HCT116 (cell line): ENCODE results near the gene TANGO6. TPM values are rescaled to one million over a fixed set of nuclear protein-coding genes. Genes with fewer than 3 reads are reported as not detected.

ENCODE experiments used
- ATAC-seq: fragments of 200-7000 bp; cut with Tn5 transposase; 2 replicates; pipeline ENCODE4 v1.9.1; 2020; ENCODE audit warnings: mild to moderate bottlenecking, moderate library complexity
- BruUV-seq: library from RNA; stranded (reverse); fragments of 400-500 nt; replicated peaks from 2 replicates; lab custom pipeline; 2021; lab: Mats Ljungman, UMichigan
- CTCF ChIA-PET: fragments of 300-600 bp; sonication (Branson Sonifier 250); formaldehyde crosslinking; loops from one replicate; lab custom pipeline; 2021; ENCODE audit warnings: antibody characterized with exemption; lab: Charles Lee
- POLR2A ChIA-PET: fragments of 300-600, 350-600 bp; sonication (Branson Sonifier 250); formaldehyde crosslinking; loops from one replicate; lab custom pipeline; 2021; ENCODE audit warnings: antibody characterized with exemption; lab: Charles Lee
- RAD21 ChIA-PET, 2 experiments: fragments of 300-600 bp; sonication (Branson Sonifier 250); formaldehyde crosslinking; loops; one replicate each; lab custom pipeline; 2023; ENCODE audit warnings: low total read pairs in 2 of 2; ENCODE audit not compliant: uncharacterized antibody in 2 of 2, unreplicated experiment in 2 of 2, low non-redundant PET in 1 of 2; lab: Charles Lee
- DNase-seq: peaks from one replicate; pipeline ENCODE4 v3.0.0-alpha.2; 2010; ENCODE audit warnings: low read depth, low spot score
- H2AFZ ChIP-seq: fragments of 200-600 bp; shearing (Covaris generic), sonication (generic); 2 replicates; pipeline ENCODE4 v1.6.1; 2017; ENCODE audit warnings: low read depth, mixed run types, mixed read lengths, antibody characterized with exemption, low read length; ENCODE audit not compliant: poor library complexity, severe bottlenecking
- H3K27ac ChIP-seq: 2 replicates; pipeline ENCODE4 v1.5.1; 2012; ENCODE audit warnings: low read depth, low read length
- H3K27me3 ChIP-seq: fragments of 200-600 bp; sonication (generic); 2 replicates; pipeline ENCODE4 v1.6.1; 2016; ENCODE audit warnings: mixed run types, low read length, mixed read lengths; ENCODE audit not compliant: insufficient read depth
- H3K36me3 ChIP-seq, 2 experiments: fragments of 200-500 bp in 1 of 2; fragments of 200-600 bp in 1 of 2; sonication (Bioruptor generic) in 1 of 2; sonication (generic) in 1 of 2; 2 replicates each; pipeline versions ENCODE4 v1.5.1 to v1.6.1; 2014 to 2016; ENCODE audit warnings: low read length in 2 of 2, inconsistent platforms in 1 of 2, mixed read lengths in 1 of 2, mixed run types in 1 of 2; ENCODE audit not compliant: insufficient read depth in 2 of 2, control insufficient read depth in 1 of 2
- H3K4me1 ChIP-seq, 2 experiments: fragments of 200-600 bp in 1 of 2; sonication (generic) in 1 of 2; 2 replicates each; pipeline versions ENCODE4 v1.5.1 to v1.6.1; 2012 to 2017; ENCODE audit warnings: low read length in 2 of 2, inconsistent platforms in 1 of 2, mild to moderate bottlenecking in 1 of 2, mixed read lengths in 1 of 2, mixed run types in 1 of 2, moderate library complexity in 1 of 2; ENCODE audit not compliant: insufficient read depth in 2 of 2, control insufficient read depth in 1 of 2
- H3K4me2 ChIP-seq: fragments of 200-600 bp; sonication (generic); 2 replicates; pipeline ENCODE4 v1.6.1; 2017; ENCODE audit warnings: mixed run types, low read length, mixed read lengths
- H3K4me3 ChIP-seq, 2 experiments: fragments of 200-600 bp in 1 of 2; sonication (generic) in 1 of 2; replicated peaks in 1 of 2; 2 replicates each; pipeline ENCODE4 v1.5.1; 2011 to 2016; ENCODE audit warnings: low read length in 2 of 2, control low read depth in 1 of 2, low read depth in 1 of 2, mild to moderate bottlenecking in 1 of 2, mixed read lengths in 1 of 2, mixed run types in 1 of 2
- H3K79me2 ChIP-seq: fragments of 200-600 bp; sonication (generic); 2 replicates; pipeline ENCODE4 v1.6.1; 2017; ENCODE audit warnings: mild to moderate bottlenecking, mixed run types, low read length, moderate library complexity, mixed read lengths; ENCODE audit not compliant: insufficient read depth
- H3K9ac ChIP-seq: fragments of 200-600 bp; sonication (generic); 2 replicates; pipeline ENCODE4 v1.6.1; 2016; ENCODE audit warnings: low read length, mixed read lengths
- H3K9me2 ChIP-seq: fragments of 200-600 bp; sonication (generic), shearing (Covaris generic); 2 replicates; pipeline ENCODE4 v1.6.1; 2017; ENCODE audit warnings: mixed run types, mild to moderate bottlenecking, moderate library complexity; ENCODE audit not compliant: insufficient read depth
- H3K9me3 ChIP-seq, 2 experiments: fragments of 200-500 bp in 1 of 2; fragments of 200-600 bp in 1 of 2; sonication (Bioruptor generic) in 1 of 2; sonication (generic) in 1 of 2; 2 replicates each; pipeline ENCODE4 v1.6.1; 2014 to 2017; ENCODE audit warnings: low read length in 2 of 2, mixed read lengths in 2 of 2, inconsistent platforms in 1 of 2, low read depth in 1 of 2, mild to moderate bottlenecking in 1 of 2, mixed run types in 1 of 2, moderate library complexity in 1 of 2; ENCODE audit not compliant: control insufficient read depth in 1 of 2, insufficient read depth in 1 of 2
- H4K20me1 ChIP-seq: fragments of 200-600 bp; sonication (generic), shearing (Covaris generic); 2 replicates; pipeline ENCODE4 v1.6.1; 2017; ENCODE audit warnings: mixed run types, mild to moderate bottlenecking, moderate library complexity; ENCODE audit not compliant: insufficient read depth
- CBX3 ChIP-seq: IDR thresholded peaks from 2 replicates; pipeline ENCODE4 v1.6.1; 2012; ENCODE audit warnings: low read depth
- CEBPB ChIP-seq: IDR thresholded peaks from 2 replicates; pipeline ENCODE4 v1.6.1; 2012; ENCODE audit warnings: low read depth
- CTCF ChIP-seq, 3 experiments: fragments of 200-600 bp in 1 of 3; sonication (generic) in 1 of 3; IDR thresholded peaks in 2 of 3; conservative IDR thresholded peaks in 1 of 3; 2 replicates each; pipeline ENCODE4 v1.5.1; 2012 to 2017; ENCODE audit warnings: low read depth in 2 of 3, low read length in 2 of 3, antibody characterized with exemption in 1 of 3, borderline replicate concordance in 1 of 3, control low read depth in 1 of 3, mild to moderate bottlenecking in 1 of 3, mixed read lengths in 1 of 3, mixed run types in 1 of 3, moderate library complexity in 1 of 3; ENCODE audit not compliant: insufficient read depth in 1 of 3
- ELF1 ChIP-seq: IDR thresholded peaks from 2 replicates; pipeline ENCODE4 v1.6.1; 2012; ENCODE audit warnings: low read depth, borderline replicate concordance
- EZH2 ChIP-seq: fragments of 200-600 bp; sonication (generic); IDR thresholded peaks from 2 replicates; pipeline ENCODE4 v1.6.1; 2017; ENCODE audit warnings: antibody characterized with exemption, mixed run types
- EZH2phosphoT487 ChIP-seq: fragments of 200-600 bp; IDR thresholded peaks from 2 replicates; pipeline ENCODE4 v1.6.1; 2018; ENCODE audit warnings: antibody characterized with exemption, borderline replicate concordance
- FOSL1 ChIP-seq: IDR thresholded peaks from 2 replicates; pipeline ENCODE4 v1.6.1; 2012; ENCODE audit warnings: low read depth
- JUND ChIP-seq: IDR thresholded peaks from 2 replicates; pipeline ENCODE4 v1.6.1; 2012
- MAX ChIP-seq: IDR thresholded peaks from 2 replicates; pipeline ENCODE4 v1.6.1; 2012
- POLR2AphosphoS5 ChIP-seq: IDR thresholded peaks from 2 replicates; pipeline ENCODE4 v1.6.1; 2011; ENCODE audit warnings: mild to moderate bottlenecking, low read depth, low read length, moderate library complexity
- RAD21 ChIP-seq: IDR thresholded peaks from 2 replicates; pipeline ENCODE4 v1.6.1; 2012; ENCODE audit warnings: low read depth, mild to moderate bottlenecking
- REST ChIP-seq: IDR thresholded peaks from 2 replicates; pipeline ENCODE4 v1.6.1; 2012; ENCODE audit warnings: low read depth
- SP1 ChIP-seq: IDR thresholded peaks from 2 replicates; pipeline ENCODE4 v1.6.1; 2012; ENCODE audit warnings: low read depth
- SRF ChIP-seq: IDR thresholded peaks from 2 replicates; pipeline ENCODE4 v1.6.1; 2012; ENCODE audit warnings: low read depth
- YY1 ChIP-seq: IDR thresholded peaks from 2 replicates; pipeline ENCODE4 v1.6.1; 2011; ENCODE audit warnings: low read length, low read depth, moderate library complexity, mild to moderate bottlenecking; ENCODE audit not compliant: insufficient replicate concordance; ENCODE audit errors: extremely low read depth
- ZBTB33 ChIP-seq: IDR thresholded peaks from 2 replicates; pipeline ENCODE4 v1.6.1; 2011; ENCODE audit warnings: mild to moderate bottlenecking, low read length, moderate library complexity; ENCODE audit not compliant: insufficient replicate concordance; ENCODE audit errors: extremely low read depth
- ZFX ChIP-seq: fragments of 450-650 bp; IDR thresholded peaks from 2 replicates; pipeline ENCODE4 v1.6.1; 2017
- ZNF274 ChIP-seq: fragments of 200-500 bp; sonication (Bioruptor generic); IDR thresholded peaks from 2 replicates; pipeline ENCODE4 v1.6.1; 2014; ENCODE audit warnings: mild to moderate bottlenecking, low read depth, low read length, inconsistent platforms
- intact Hi-C: fragments of 100-400 bp; cut with micrococcal nuclease; formaldehyde crosslinking; loops from 2 replicates; pipeline ENCODE4 v1.10.0; 2022
- total RNA-seq: library from RNA; stranded (reverse); gene quantifications from one replicate; pipeline ENCODE4 v1.2.1, GENCODE V29; 2021; ENCODE audit not compliant: unreplicated experiment

The TANGO6 gene
- total RNA-seq, 1 experiment from 2014 or later = 16.4 TPM

- Histone ChIP-seq H3K4me2 (no peak overlapping the region), H3K27me3 (no peaks in the 10 kb centered on the region), H4K20me1 (no peaks in the 10 kb centered on the region), H3K9me2 (no peaks in the 10 kb centered on the region), H3K9me3 (no peaks in the 10 kb centered on the region), H3K4me3 (no peak overlapping the region), H2AFZ (no peak overlapping the region), H3K36me3 (peaks cover 0 to 3% of the 10 kb centered on the region in 2 experiments; a peak in 2 of 4 replicates), H3K27ac (no peak overlapping the region), H3K9ac (no peak overlapping the region), H3K79me2 (no peaks in the 10 kb centered on the region), H3K4me1 (peaks cover 4% of the 10 kb centered on the region in 2 experiments; a peak in 3 of 4 replicates)
- CTCF ChIA-PET = no interaction called here
- intact Hi-C loops = loop anchor here (10.0 kb wide), 1 partner anchor 313 kb away; no protein-coding TSS in a partner anchor
- TF ChIP-seq ZFX (no peak), REST (no peak), POLR2AphosphoS5 (no peak), EZH2phosphoT487 (no peak), CEBPB (no peak), CBX3 (no peak), ELF1 (no peak), EZH2 (no peak), MAX (no peak), SRF (no peak), CTCF (IDR thresholded peaks at IDR 0.05 in 2 of 3, conservative IDR thresholded peaks at IDR 0.05 in 1 of 3; ENCODE audit: borderline replicate concordance in 1 of 3, insufficient read depth in 1 of 3, low read depth in 2 of 3, low read length in 2 of 3) (no peak), ZNF274 (no peak), RAD21 (no peak), FOSL1 (no peak), SP1 (no peak), ZBTB33 (no peak), JUND (no peak), YY1 (no peak)
- BruUV-seq = no TSS peak
- DNase-seq (no peak), ATAC-seq (no peak)
- RAD21 ChIA-PET = no interaction called here
- POLR2A ChIA-PET = no interaction called here
These were observed 64.5 kb downstream of the TANGO6 start for GRCh38 chr16:68907781-68908181.
